Upper lobe of left lung (tissue), 4 donors: ENCODE measurements around the gene HCAR1.

Experiments
- POLR2A ChIP-seq, 4 donors: fragments of 450-650 bp; IDR thresholded peaks; one replicate each; pipeline ENCODE4 v1.5.1; 2016 to 2017; ENCODE audit warnings: antibody characterized with exemption in 4 of 4, mild to moderate bottlenecking in 2 of 4
- POLR2AphosphoS5 ChIP-seq, 2 donors: sonication (generic); formaldehyde crosslinking; IDR thresholded peaks; one replicate each; pipeline ENCODE4 v1.5.1; 2017; ENCODE audit warnings: antibody characterized with exemption in 2 of 2

DNA sequence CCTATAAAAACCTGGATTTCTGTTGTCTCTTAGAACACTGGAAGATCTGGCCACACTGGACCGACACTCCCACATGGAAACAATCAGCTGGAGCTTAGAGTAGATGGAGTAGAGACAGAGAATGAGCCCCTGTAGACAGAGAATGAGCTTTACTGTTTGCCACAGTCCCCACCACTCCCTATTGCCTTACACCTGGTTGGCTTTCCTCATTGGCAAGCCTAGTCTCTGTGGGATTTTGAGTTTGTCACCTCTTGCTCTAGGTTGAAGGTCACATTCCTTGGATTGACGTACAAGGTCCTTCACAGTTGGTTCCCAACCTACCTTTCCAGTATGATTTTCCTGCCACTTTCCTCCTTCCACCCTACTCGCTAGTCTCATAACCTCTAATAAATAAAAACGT, 2.0 kb upstream of the HCAR1 start:
- TF ChIP-seq POLR2AphosphoS5 (IDR thresholded peaks at IDR 0.05) (no peak), POLR2A (IDR thresholded peaks at IDR 0.05) (no peak)
